K562 (cell line): Measurements from ENCODE around the gene KRT14. TPM values are rescaled to one million over a fixed set of nuclear protein-coding genes. Genes with fewer than 3 reads are reported as not detected.

Experiments used
- BCLAF1 ChIP-seq, 2 experiments: fragments of 450-650 bp in 1 of 2; IDR thresholded peaks; 2 replicates each; pipeline ENCODE4 v1.6.1; 2011 to 2017; ENCODE audit warnings: low read depth in 2 of 2, antibody characterized with exemption in 1 of 2, borderline replicate concordance in 1 of 2, low read length in 1 of 2, mild to moderate bottlenecking in 1 of 2, mixed read lengths in 1 of 2; ENCODE audit not compliant: control insufficient read depth in 1 of 2
- GATAD2B ChIP-seq: fragments of 450-650 bp; IDR thresholded peaks from 2 replicates; pipeline ENCODE4 v1.6.1; 2017; ENCODE audit warnings: mild to moderate bottlenecking, borderline replicate concordance
- ZNF407 ChIP-seq: fragments of 450-650 bp; IDR thresholded peaks from 2 replicates; pipeline ENCODE4 v1.6.1; 2016; ENCODE audit warnings: low read depth
- ZNF75A ChIP-seq: fragments of 450-650 bp; formaldehyde crosslinking; IDR thresholded peaks from 2 replicates; pipeline ENCODE4 v1.4.0; 2020; ENCODE audit warnings: mild to moderate bottlenecking
- polyA plus RNA-seq, 8 experiments: library from polyadenylated mRNA; depleted of rRNA in 4 of 8; stranded (reverse) in 5 of 8; unstranded in 3 of 8; fragments of >200 nt; fragmentation: Nextera tagmentation in 2 of 8; fragmentation: Illumina TruSeq in 1 of 8; extraction: Ambion mirVana in 2 of 8; extraction: Trizol in 1 of 8; gene quantifications; 2 replicates each; pipeline versions ENCODE4 v1.2.1 to v1.2.3, GENCODE V29; 2011 to 2014; ENCODE audit warnings: inconsistent platforms in 1 of 8, missing spikeins in 1 of 8
- total RNA-seq, 7 experiments: library from RNA; depleted of rRNA in 6 of 7; stranded (reverse); fragments of >200 nt in 6 of 7; fragmentation: Illumina TruSeq in 2 of 7; extraction: Trizol in 2 of 7; gene quantifications; 2 replicates each; pipeline versions ENCODE4 v1.2.1 to v1.2.3, GENCODE V29; 2011 to 2021; ENCODE audit warnings: low replicate concordance in 1 of 7

Gene KRT14
- total and polyA plus RNA-seq, 9 of the 15 experiments (the other 6 are each of a cell fraction or from before 2014, with no cell fraction given), result 0.22 TPM; not detected in 8

- TF ChIP-seq BCLAF1 (IDR thresholded peaks at IDR 0.05; ENCODE audit: borderline replicate concordance in 1 of 2, control insufficient read depth in 1 of 2, low read depth in 2 of 2, low read length in 1 of 2), result peak in 1 of 2 experiments; percentile 8; a peak in 1 of 4 replicates
- TF ChIP-seq ZNF75A (CRISPR knock-in tag), result no peak
- 0 out of 2 replicates have a peak, but pooled peaks have one; percentile 15 for TF ChIP-seq ZNF407
- TF ChIP-seq GATAD2B, result no peak
Observed at GRCh38 chr17:41632482-41633105, 45.9 kb upstream of the KRT14 start (continued).
